Brain microvascular endothelial cell (primary cell): ENCODE measurements around the gene HNF1B.

Source experiments
- DNase-seq: peaks from one replicate; pipeline ENCODE4 v3.0.0-alpha.2; 2020
- H3K27ac ChIP-seq: fragments of 250-450 bp; sonication (Bioruptor Pico); 2 replicates; pipeline ENCODE4 v1.5.1; 2020; ENCODE audit warnings: mild to moderate bottlenecking, moderate library complexity
- H3K27me3 ChIP-seq: fragments of 250-450 bp; sonication (Bioruptor Pico); replicated peaks from 2 replicates; pipeline ENCODE4 v1.5.1; 2020; ENCODE audit warnings: mild to moderate bottlenecking
- H3K36me3 ChIP-seq: fragments of 250-450 bp; sonication (Bioruptor Pico); replicated peaks from 2 replicates; pipeline ENCODE4 v1.5.1; 2020; ENCODE audit warnings: mild to moderate bottlenecking
- H3K4me3 ChIP-seq: 2 replicates; pipeline ENCODE4 v1.5.1; 2011; ENCODE audit warnings: low read depth, mild to moderate bottlenecking, control low read depth, low read length, moderate library complexity
- CTCF ChIP-seq: IDR thresholded peaks from 2 replicates; pipeline ENCODE4 v1.5.1; 2011; ENCODE audit warnings: low read depth, mild to moderate bottlenecking, moderate library complexity, low read length, control low read depth, inconsistent platforms; ENCODE audit errors: missing control alignments
- in situ Hi-C: cut with HindIII; loops from 2 replicates; pipeline ENCODE4 v1.10.0; 2017; ENCODE audit warnings: low sequenced_read_pairs, low pct_ligation_motif_present

HNF1B gene

GRCh38 chr17:37726891-37727675 is 17.8 kb downstream of the HNF1B start:
- in situ Hi-C loops, result no loop called here
- DNase-seq, result no peak
- Histone ChIP-seq H3K27ac (no peak overlapping the region), H3K27me3 (no peaks in the 10 kb centered on the region), H3K4me3 (no peak overlapping the region), H3K36me3 (no peaks in the 10 kb centered on the region)
- TF ChIP-seq CTCF, result no peak

DNA sequence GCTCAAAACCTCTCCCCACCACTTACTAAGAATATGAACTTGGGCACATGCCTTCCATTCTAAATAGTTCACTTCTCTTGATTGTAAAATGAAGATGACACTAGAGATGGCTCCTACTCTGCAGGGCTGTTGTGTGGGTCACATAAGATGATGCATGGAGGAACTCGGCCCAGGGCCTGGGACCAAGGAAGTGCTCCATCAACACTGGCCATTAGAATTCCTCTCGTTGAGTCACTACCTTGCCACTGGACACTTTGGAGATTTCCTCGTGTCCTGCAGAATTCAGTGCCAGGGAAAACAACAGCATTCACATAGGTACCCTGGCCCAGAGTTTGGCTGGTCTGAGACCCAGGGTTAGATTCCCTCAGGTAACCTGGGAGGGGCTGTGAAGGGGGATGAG is 18.6 kb downstream of the HNF1B start:
- in situ Hi-C loops, result no loop called here
- Histone ChIP-seq H3K4me3 (no peak overlapping the region), H3K27me3 (no peaks in the 10 kb centered on the region), H3K27ac (no peak overlapping the region), H3K36me3 (no peaks in the 10 kb centered on the region)
- no peak for TF ChIP-seq CTCF
- no peak for DNase-seq

- DNase-seq, result no peak
- no peaks in the 10 kb centered on the region for H3K27me3 ChIP-seq
- in situ Hi-C loops, result no loop called here
Measured at GRCh38 chr17:37725601-37726146, 19.2 kb downstream of the HNF1B start.

DNA sequence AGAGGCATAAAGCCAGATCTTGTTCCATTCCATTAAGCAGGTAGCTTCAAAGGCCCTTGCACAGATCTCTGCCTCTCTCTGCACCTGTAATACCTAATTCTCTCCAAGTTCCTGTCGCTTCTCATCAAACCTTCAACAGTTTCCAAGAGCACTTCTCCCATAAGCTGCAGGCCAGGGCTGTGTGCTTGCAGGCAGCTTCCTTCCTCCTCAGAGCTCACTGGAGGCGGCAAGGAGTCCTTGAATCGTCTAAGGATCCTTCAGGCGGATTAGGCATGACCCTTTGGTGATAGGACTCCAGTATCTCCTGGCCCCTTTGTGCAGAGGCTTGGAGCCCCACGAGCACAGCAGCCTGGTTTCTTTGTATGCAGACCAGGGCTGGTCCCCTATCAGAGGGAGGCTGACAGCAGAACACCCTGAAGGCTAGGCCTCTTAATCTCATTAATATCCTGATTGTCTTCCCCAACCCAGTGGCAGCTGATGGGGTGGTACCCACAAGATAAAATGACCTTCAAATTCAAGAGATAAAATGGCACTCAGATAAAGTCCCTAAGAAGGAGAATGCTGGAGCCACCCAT is 19.8 kb downstream of the HNF1B start:
- in situ Hi-C loops, result no loop called here
- TF ChIP-seq CTCF, result no peak
- Histone ChIP-seq H3K4me3 (no peak overlapping the region), H3K36me3 (no peaks in the 10 kb centered on the region), H3K27ac (no peak overlapping the region), H3K27me3 (no peaks in the 10 kb centered on the region)
- no peak for DNase-seq

More at GRCh38 chr17:37725601-37726146, 19.2 kb downstream of the HNF1B start:
- H3K27ac ChIP-seq, result no peak overlapping the region
- H3K4me3 ChIP-seq, result no peak overlapping the region
- no peaks in the 10 kb centered on the region for H3K36me3 ChIP-seq
- TF ChIP-seq CTCF, result no peak

DNA sequence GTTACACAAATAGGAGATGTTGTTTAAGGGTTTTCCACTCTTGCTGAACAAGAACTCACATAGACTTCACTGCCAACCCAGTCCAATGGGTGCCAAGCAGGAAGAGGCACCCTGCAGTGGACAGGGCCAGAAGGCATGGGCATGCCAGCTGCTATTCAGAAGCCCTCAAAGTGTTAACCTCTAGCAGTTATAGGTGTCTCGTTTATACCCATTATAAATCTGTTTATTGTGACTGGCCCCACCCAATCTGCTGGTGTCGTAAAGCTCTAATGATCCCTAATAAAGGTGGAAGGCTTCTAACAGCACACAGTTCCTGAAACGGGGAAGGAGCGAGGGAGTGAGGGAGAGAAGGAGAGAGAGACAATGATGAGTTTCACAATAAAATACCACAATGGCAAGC is 23.9 kb downstream of the HNF1B start:
- H3K36me3 ChIP-seq, result no peaks in the 10 kb centered on the region
- H3K27ac ChIP-seq, result no peak overlapping the region
- no peak for TF ChIP-seq CTCF
- no peak overlapping the region for H3K4me3 ChIP-seq
- no peaks in the 10 kb centered on the region for H3K27me3 ChIP-seq
- in situ Hi-C loops, result no loop called here
- no peak for DNase-seq
